Kidney tubule cell (primary cell): Measurements from ENCODE around the gene FOXP3.

Experiments
- DNase-seq: peaks from one replicate; pipeline ENCODE4 v3.0.0-alpha.2; 2018; ENCODE audit warnings: low spot score

The FOXP3 gene

GRCh38 chrX:49249616-49250015 is 14.9 kb downstream of the FOXP3 start:
- no peak for DNase-seq

- DNase-seq, result no peak
These were observed 15.4 kb downstream of the FOXP3 start for GRCh38 chrX:49249071-49249470.

GRCh38 chrX:49247916-49248811 is 16.3 kb downstream of the FOXP3 start:
- no peak for DNase-seq

GRCh38 chrX:49247346-49247745 is 17.2 kb downstream of the FOXP3 start:
- no peak for DNase-seq

GRCh38 chrX:49246541-49246940 is 18.0 kb downstream of the FOXP3 start:
- DNase-seq, result no peak

GRCh38 chrX:49244207-49244606 is 20.3 kb downstream of the FOXP3 start:
- DNase-seq, result no peak

GRCh38 chrX:49243166-49243565 is 21.3 kb downstream of the FOXP3 start:
- DNase-seq, result no peak

GRCh38 chrX:49242545-49243066 is 21.9 kb downstream of the FOXP3 start:
- no peak for DNase-seq

- DNase-seq, result no peak
These were observed 25.8 kb downstream of the FOXP3 start for GRCh38 chrX:49238735-49239134.

- DNase-seq, result no peak
These were observed 27.4 kb downstream of the FOXP3 start for GRCh38 chrX:49237060-49237459.

GRCh38 chrX:49233887-49234555 is 30.5 kb downstream of the FOXP3 start:
- DNase-seq, result no peak

- DNase-seq, result no peak
These were observed 31.3 kb downstream of the FOXP3 start, which contains the start of gene CACNA1F for GRCh38 chrX:49233176-49233575. Gene CACNA1F, minus strand, starts transcription at chrX:49233340. Its CDS starts 31 bp downstream, at chrX:49233309.

- DNase-seq, result no peak
These were observed 32.0 kb downstream of the FOXP3 start for GRCh38 chrX:49232525-49232924.

- no peak for DNase-seq
These were observed 33.0 kb downstream of the FOXP3 start for GRCh38 chrX:49231333-49232000.

GRCh38 chrX:49230500-49231232 is 33.8 kb downstream of the FOXP3 start:
- peak; percentile 22 for DNase-seq

GRCh38 chrX:49228185-49228584 is 36.3 kb downstream of the FOXP3 start:
- DNase-seq, result no peak

GRCh38 chrX:49227726-49228125 is 36.8 kb downstream of the FOXP3 start:
- DNase-seq, result no peak

GRCh38 chrX:49226946-49227345 is 37.6 kb downstream of the FOXP3 start:
- DNase-seq, result no peak

GRCh38 chrX:49225858-49226257 is 38.7 kb downstream of the FOXP3 start:
- DNase-seq, result no peak

GRCh38 chrX:49221868-49222267 is 42.6 kb downstream of the FOXP3 start:
- no peak for DNase-seq

- DNase-seq, result no peak
These were observed 44.4 kb downstream of the FOXP3 start for GRCh38 chrX:49220100-49220499.
